ELR (cell line): Measurements from ENCODE around the gene ZPBP2.

ENCODE experiments used
- DNase-seq: peaks from one replicate; pipeline ENCODE4 v3.0.0-alpha.2; 2015; ENCODE audit warnings: low read depth

The ZPBP2 gene

GRCh38 chr17:39913989-39914388 lies 46.0 kb downstream of the ZPBP2 start:
- DNase-seq: no peak

GRCh38 chr17:39915559-39915958 lies 47.6 kb downstream of the ZPBP2 start:
- DNase-seq: no peak

- DNase-seq: peak; percentile 50
Observed at GRCh38 chr17:39916918-39917317, 48.9 kb downstream of the ZPBP2 start.

- DNase-seq: no peak
Observed at GRCh38 chr17:39919087-39919683, 51.2 kb downstream of the ZPBP2 start.

- DNase-seq: no peak
Observed at GRCh38 chr17:39920218-39921210, 52.5 kb downstream of the ZPBP2 start.

- no peak for DNase-seq
Observed at GRCh38 chr17:39921323-39921722, 53.3 kb downstream of the ZPBP2 start.

- no peak for DNase-seq
Observed at GRCh38 chr17:39922006-39922405, 54.0 kb downstream of the ZPBP2 start.

- no peak for DNase-seq
Observed at GRCh38 chr17:39923230-39923629, 55.2 kb downstream of the ZPBP2 start.

GRCh38 chr17:39923836-39924690 lies 56.1 kb downstream of the ZPBP2 start:
- peak; percentile 81 for DNase-seq

- DNase-seq: no peak
Observed at GRCh38 chr17:39924691-39925055, 56.7 kb downstream of the ZPBP2 start.

GRCh38 chr17:39925282-39926134 lies 57.5 kb downstream of the ZPBP2 start:
- no peak for DNase-seq

- DNase-seq: no peak
Observed at GRCh38 chr17:39926135-39926587, 58.2 kb downstream of the ZPBP2 start.

GRCh38 chr17:39926588-39927100 lies 58.6 kb downstream of the ZPBP2 start:
- peak; percentile 47 for DNase-seq
